GM19035 (cell line): ENCODE results near the gene CAPS.
A peak's percentile ranks its signal among the peaks of the same experiment; 100 is the strongest.

Experiments used
- ATAC-seq: cut with Tn5 transposase; IDR thresholded peaks from one replicate; pipeline ENCODE4 v1.9.1; 2021; ENCODE audit not compliant: unreplicated experiment

Gene CAPS

GRCh38 chr19:5891938-5892771 is 21.9 kb upstream of the CAPS start:
- ATAC-seq, result no peak

- ATAC-seq, result no peak
These were observed 21.2 kb upstream of the CAPS start for GRCh38 chr19:5892772-5893275.

- ATAC-seq, result no peak
These were observed 20.7 kb upstream of the CAPS start for GRCh38 chr19:5893296-5893903.

- no peak for ATAC-seq
These were observed 19.9 kb upstream of the CAPS start for GRCh38 chr19:5893907-5894703.

DNA sequence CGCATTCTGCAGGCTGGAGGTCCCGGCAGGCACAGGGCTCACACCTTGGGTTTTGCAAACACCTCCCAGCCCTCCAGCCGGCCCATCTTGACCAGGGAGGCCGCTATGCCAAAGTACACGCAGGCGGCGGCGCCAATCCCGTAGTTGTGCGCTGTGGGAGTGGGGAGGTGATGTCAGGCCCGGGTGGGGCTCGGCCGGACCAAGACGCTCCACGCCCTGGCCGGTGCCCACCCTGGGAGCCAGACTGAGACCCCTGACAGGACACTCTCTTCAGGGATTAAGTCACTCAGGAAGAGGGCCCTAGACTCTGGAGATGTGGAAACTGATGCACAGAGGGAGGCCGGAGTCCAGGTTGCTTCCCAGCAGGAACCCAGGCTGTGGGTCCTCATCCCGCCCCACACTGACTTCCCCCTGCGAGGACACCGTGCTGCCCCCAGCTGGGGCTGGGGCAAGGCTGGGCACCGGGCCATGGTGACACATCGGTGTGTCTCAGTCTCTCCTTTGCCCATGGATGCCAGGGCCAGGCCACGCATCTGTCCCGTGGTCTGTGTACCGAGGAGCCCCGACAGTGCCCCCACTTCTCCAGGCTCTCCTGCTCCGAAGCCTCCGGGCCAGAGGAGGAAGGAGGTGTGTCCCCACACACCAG is 19.2 kb upstream of the CAPS start:
- ATAC-seq, result no peak

DNA sequence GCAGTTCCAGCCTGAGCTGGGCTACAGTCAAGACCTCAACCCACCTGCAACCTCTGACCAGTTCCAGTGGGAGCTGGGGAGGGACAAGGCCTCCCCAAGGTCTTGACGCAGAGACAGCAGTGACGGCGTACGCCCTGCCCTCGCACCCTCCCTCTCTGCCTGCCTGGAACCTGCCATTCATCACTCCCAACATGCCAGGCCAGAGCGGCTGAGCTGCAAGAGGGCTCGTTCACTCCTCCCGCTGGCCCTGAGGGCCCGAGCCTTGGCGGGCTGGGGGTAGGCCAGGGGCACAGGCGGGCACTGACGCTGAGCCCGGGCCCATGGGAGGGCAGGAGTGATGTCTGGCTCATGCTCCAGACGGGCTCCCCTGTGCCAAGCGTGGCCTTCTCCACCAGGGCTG is 18.6 kb upstream of the CAPS start:
- no peak for ATAC-seq

- ATAC-seq, result no peak
These were observed 18.2 kb upstream of the CAPS start for GRCh38 chr19:5895890-5896289.

- no peak for ATAC-seq
These were observed 17.5 kb upstream of the CAPS start for GRCh38 chr19:5896365-5897076.

GRCh38 chr19:5897189-5897969 is 16.7 kb upstream of the CAPS start:
- no peak for ATAC-seq

GRCh38 chr19:5899728-5900526 is 14.1 kb upstream of the CAPS start:
- ATAC-seq, result no peak

DNA sequence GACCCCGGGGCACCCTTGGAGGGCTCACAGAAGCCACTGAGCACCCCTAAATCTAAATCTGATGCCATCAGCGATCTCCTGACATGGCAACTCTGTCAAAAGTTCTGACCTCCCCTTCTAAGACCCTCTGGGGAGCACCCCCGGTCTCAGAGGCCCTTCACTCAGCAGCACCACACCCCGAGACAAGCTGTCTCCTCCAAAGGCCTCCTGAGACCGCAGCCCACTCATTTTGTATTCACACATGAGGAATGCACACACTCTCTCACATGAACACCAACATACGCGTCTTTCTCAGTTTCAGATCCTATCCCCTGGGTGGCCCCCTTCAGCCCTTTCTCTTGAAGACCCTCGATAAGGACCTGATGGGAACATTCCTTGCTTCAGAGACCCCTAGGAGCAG is 13.1 kb upstream of the CAPS start:
- no peak for ATAC-seq

DNA sequence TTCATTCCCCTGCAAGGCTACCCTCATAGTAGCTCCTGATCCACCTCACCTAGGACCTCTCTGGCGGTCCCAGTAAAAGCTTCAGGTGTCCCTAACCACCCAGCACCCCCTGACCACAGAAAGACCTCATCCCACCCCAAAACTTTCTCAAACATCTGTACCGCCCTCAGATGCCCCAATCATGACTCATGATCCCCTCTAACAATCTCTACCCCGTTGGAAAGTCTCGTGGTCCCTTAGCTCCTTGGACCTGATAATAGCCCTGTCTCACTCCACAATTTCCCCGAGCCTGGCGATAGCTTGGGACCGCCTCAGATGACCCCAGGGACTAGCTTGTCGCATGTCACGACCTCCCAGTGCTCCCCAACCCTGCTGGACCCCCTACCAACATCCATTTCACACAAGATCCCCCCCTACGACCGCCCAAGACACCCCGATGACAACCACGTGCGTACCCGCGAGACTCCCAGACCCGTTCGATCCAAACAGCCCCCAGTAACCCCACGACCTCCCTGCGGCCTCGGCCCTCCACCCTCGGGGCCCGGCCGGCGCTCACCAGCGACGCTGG is 10.9 kb upstream of the CAPS start:
- ATAC-seq, result no peak

DNA sequence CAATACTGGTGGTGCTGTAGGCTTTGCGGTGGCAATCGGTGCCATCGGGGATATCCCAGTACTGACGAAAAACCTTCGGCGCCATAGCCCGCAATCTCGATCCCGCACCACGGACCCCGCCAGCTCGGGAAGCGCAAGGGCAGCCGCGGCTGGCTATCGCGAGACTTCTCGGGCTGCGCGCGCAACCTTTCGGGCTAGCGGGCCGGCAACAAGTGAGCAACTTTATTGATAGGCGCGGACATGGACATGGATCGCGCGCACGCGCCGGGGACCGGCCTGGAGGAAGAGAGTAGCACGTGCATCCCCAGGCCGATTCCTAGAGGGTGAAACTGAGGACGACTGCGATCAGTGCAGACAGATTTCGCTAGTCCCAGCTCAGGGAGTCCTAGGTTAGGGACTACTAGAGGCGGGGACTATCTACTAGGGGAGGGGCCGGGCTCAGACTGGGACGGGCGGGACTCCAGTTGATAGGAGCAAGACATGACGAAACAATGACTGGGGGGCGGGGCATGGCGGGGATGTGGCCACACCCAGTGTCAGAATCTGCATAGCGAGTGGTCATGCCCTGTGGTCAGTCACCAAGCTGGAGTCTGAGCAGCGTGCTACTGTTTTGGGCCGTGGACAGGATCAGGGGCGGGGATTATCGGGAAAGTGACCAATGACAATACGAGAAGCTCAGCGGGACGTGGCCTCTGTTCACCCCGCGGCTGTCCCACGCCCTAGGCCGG is 10.3 kb upstream of the CAPS start, which contains the start of gene NDUFA11:
Gene NDUFA11, minus strand, starts transcription at position 167 of the 728 bp plus-strand sequence. Its CDS starts 82 bp downstream, at position 85.
- ATAC-seq, result peak; percentile 40

DNA sequence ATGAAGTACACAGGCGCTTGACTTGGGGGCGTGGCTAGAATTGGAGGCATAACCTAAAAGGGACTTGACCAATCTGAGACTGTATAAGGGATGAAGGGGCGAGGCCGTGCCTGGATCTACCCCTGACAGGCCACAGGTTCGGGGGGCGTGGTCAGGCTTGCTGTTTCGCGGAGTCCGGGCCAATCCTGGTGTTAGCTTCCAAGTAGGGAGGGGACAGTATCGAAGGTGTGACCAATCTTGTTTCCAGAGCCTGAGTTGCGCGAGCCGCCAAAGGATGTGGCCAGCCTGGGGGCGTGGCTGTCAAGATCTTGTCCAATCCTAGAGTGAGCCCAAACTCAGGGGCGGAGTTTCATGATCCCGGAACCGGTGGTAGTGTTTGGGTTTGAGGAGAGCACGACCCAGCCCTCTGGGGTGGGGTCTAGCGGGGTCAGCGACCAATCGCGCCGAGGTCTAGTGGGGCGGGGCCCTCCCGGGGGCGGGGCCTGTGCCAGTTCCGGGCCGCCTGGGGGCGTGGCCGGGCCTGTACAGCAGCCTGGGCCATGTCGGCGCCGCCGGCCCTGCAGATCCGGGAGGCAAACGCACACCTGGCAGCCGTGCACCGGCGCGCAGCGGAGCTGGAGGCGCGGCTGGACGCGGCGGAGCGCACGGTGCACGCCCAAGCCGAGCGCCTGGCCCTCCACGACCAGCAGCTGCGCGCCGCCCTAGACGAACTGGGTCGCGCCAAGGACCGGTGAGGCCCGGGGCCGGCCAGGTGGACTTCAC is 9.5 kb upstream of the CAPS start, which contains the start of gene VMAC:
Gene VMAC, plus strand, starts transcription at position 521 of the 762 bp plus-strand sequence. Its CDS starts 19 bp downstream, at position 540.
- peak; percentile 80 for ATAC-seq

- ATAC-seq, result no peak
These were observed 8.8 kb upstream of the CAPS start for GRCh38 chr19:5905114-5905778.

DNA sequence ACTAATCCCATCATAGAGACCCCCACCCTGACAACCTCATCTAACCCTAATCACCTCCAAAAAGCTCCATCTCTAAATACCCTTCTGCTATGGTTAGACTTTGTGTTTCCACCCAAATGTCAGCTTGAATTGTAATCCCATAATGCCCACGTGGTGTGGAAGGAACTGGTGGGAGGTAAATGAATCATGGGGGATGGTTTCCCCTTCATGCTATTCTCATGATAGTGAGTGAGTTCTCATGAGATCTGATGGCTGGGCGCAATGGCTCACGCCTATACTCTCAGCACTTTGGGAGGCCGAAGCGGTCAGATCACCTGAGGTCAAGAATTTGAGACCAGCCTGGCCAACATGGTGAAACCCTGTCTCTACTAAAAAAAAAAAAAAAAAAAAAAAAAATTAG is 6.8 kb upstream of the CAPS start:
- no peak for ATAC-seq
